ENCODE measurements around the gene CDHR3.

DNA sequence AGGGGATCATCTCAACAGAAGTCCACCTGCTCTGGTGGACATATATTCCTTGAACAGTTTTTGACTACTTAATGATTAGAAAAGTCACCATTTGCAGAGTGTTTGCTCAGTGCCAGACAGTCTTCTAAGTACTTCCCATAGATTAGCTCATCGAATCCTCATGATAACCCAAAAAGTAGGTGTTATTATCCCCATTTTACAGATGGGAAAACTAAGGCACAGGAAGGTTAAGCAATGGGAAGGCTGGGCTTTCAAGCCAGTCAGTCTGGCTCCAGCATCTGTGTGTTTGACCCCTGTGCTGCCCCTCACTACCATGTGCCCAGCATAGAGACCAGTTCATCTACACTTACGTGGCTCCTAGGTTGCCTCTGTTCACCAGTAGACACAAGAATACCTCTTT, 15.9 kb downstream of the CDHR3 start:
- TF ChIP-seq, protein P1, sequence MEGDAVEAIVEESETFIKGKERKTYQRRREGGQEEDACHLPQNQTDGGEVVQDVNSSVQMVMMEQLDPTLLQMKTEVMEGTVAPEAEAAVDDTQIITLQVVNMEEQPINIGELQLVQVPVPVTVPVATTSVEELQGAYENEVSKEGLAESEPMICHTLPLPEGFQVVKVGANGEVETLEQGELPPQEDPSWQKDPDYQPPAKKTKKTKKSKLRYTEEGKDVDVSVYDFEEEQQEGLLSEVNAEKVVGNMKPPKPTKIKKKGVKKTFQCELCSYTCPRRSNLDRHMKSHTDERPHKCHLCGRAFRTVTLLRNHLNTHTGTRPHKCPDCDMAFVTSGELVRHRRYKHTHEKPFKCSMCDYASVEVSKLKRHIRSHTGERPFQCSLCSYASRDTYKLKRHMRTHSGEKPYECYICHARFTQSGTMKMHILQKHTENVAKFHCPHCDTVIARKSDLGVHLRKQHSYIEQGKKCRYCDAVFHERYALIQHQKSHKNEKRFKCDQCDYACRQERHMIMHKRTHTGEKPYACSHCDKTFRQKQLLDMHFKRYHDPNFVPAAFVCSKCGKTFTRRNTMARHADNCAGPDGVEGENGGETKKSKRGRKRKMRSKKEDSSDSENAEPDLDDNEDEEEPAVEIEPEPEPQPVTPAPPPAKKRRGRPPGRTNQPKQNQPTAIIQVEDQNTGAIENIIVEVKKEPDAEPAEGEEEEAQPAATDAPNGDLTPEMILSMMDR (IDR thresholded peaks at IDR 0.05) = no peak
- TF ChIP-seq POLR2A (IDR thresholded peaks at IDR 0.05) = no peak
